Mesendoderm (in vitro differentiated cells): ENCODE data around the gene DCAF10.

Source experiments
- DNase-seq: peaks from one replicate; pipeline ENCODE4 v3.0.0; 2013
- H2AK5ac ChIP-seq: 2 replicates; pipeline ENCODE4 v1.6.1; 2013; ENCODE audit warnings: low read length, inconsistent platforms
- H2BK120ac ChIP-seq: 2 replicates; pipeline ENCODE4 v1.6.1; 2013; ENCODE audit warnings: low read depth, mild to moderate bottlenecking, low read length, moderate library complexity, mixed read lengths
- H2BK15ac ChIP-seq: replicated peaks from 2 replicates; pipeline ENCODE4 v1.6.1; 2013; ENCODE audit warnings: low read depth, mild to moderate bottlenecking, moderate library complexity
- H2BK5ac ChIP-seq: 2 replicates; pipeline ENCODE4 v1.6.1; 2013; ENCODE audit warnings: low read length, inconsistent platforms
- H3K18ac ChIP-seq: 2 replicates; pipeline ENCODE4 v1.6.1; 2013; ENCODE audit warnings: mild to moderate bottlenecking, low read length, mixed read lengths
- H3K23ac ChIP-seq: one replicate; pipeline ENCODE4 v1.6.1; 2013; ENCODE audit warnings: low read length
- H3K27ac ChIP-seq: 2 replicates; pipeline ENCODE4 v1.5.1; 2013; ENCODE audit warnings: low read depth, mild to moderate bottlenecking, inconsistent platforms, low read length, moderate library complexity
- H3K27me3 ChIP-seq: 2 replicates; pipeline ENCODE4 v1.6.1; 2013; ENCODE audit warnings: low read length, control low read depth, mild to moderate bottlenecking, inconsistent platforms; ENCODE audit not compliant: insufficient read depth, poor library complexity
- H3K36me3 ChIP-seq: 2 replicates; pipeline ENCODE4 v1.6.1; 2013; ENCODE audit warnings: low read length, inconsistent platforms; ENCODE audit not compliant: control insufficient read depth, insufficient read depth
- H3K4ac ChIP-seq: one replicate; pipeline ENCODE4 v1.6.1; 2013; ENCODE audit warnings: low read depth, mild to moderate bottlenecking, low read length, moderate library complexity
- H3K4me1 ChIP-seq: 2 replicates; pipeline ENCODE4 v1.6.1; 2013; ENCODE audit warnings: low read depth, low read length, inconsistent platforms; ENCODE audit not compliant: control insufficient read depth
- H3K4me2 ChIP-seq: 2 replicates; pipeline ENCODE4 v1.6.1; 2013; ENCODE audit warnings: low read length
- H3K4me3 ChIP-seq: 2 replicates; pipeline ENCODE4 v1.5.1; 2013; ENCODE audit warnings: mild to moderate bottlenecking, low read length
- H3K56ac ChIP-seq: one replicate; pipeline ENCODE4 v1.6.1; 2013; ENCODE audit warnings: low read length
- H3K79me1 ChIP-seq: 2 replicates; pipeline ENCODE4 v1.6.1; 2013; ENCODE audit warnings: low read length, inconsistent platforms
- H3K79me2 ChIP-seq: 2 replicates; pipeline ENCODE4 v1.6.1; 2013; ENCODE audit warnings: mild to moderate bottlenecking, low read length; ENCODE audit not compliant: control insufficient read depth, insufficient read depth
- H3K9ac ChIP-seq: 2 replicates; pipeline ENCODE4 v1.6.1; 2013; ENCODE audit warnings: low read length, inconsistent platforms
- H4K5ac ChIP-seq: one replicate; pipeline ENCODE4 v1.6.1; 2013; ENCODE audit warnings: low read length
- H4K8ac ChIP-seq: one replicate; pipeline ENCODE4 v1.6.1; 2013; ENCODE audit warnings: low read depth, mild to moderate bottlenecking, control low read depth, low read length, moderate library complexity
- WGBS: extraction: QIAGEN DNeasy Blood & Tissue Kit; methylation state at CpG from one replicate; pipeline ENCODE4 v1.1.7; 2013; ENCODE audit warnings: low lambda C conversion rate, missing lambda C conversion rate; ENCODE audit not compliant: insufficient coverage; ENCODE audit errors: extremely low coverage; 5-methylcytosine and 5-hydroxymethylcytosine counted together

Gene DCAF10

GRCh38 chr9:37796232-37796631 lies 4.4 kb upstream of the DCAF10 start:
- no peak for DNase-seq
- no peak overlapping the region for H3K23ac ChIP-seq
- H4K8ac ChIP-seq: no peak overlapping the region
- H3K79me1 ChIP-seq: no peaks in the 10 kb centered on the region
- H3K27ac ChIP-seq: no peak overlapping the region
- no peak overlapping the region for H3K56ac ChIP-seq
- no peaks in the 10 kb centered on the region for H3K36me3 ChIP-seq
- H2BK120ac ChIP-seq: no peak overlapping the region
- WGBS: no CpG with 5 or more reads among the region's 2 CpGs
- no peak overlapping the region for H2AK5ac ChIP-seq
- H3K4me3 ChIP-seq: no peak overlapping the region
- no peak overlapping the region for H3K4ac ChIP-seq
- no peak overlapping the region for H2BK5ac ChIP-seq
- no peak overlapping the region for H3K9ac ChIP-seq
- no peak overlapping the region for H3K4me2 ChIP-seq
- H4K5ac ChIP-seq: no peak overlapping the region
- no peaks in the 10 kb centered on the region for H3K4me1 ChIP-seq
- no peak overlapping the region for H3K18ac ChIP-seq
- H2BK15ac ChIP-seq: no peak overlapping the region
- no peaks in the 10 kb centered on the region for H3K79me2 ChIP-seq
- no peaks in the 10 kb centered on the region for H3K27me3 ChIP-seq

- Histone ChIP-seq H2AK5ac (no peak overlapping the region), H3K79me2 (peaks cover 8% of the 10 kb centered on the region), H4K5ac (no peak overlapping the region)
Observed at GRCh38 chr9:37798677-37799076, 1.9 kb upstream of the DCAF10 start.

GRCh38 chr9:37801287-37801850 lies 772 bp downstream of the DCAF10 start:
- Histone ChIP-seq H3K23ac (peak overlapping the region; percentile 70), H2BK15ac (no peak overlapping the region), H3K27ac (peak overlapping the region; percentile 77), H4K8ac (no peak overlapping the region), H2AK5ac (no peak overlapping the region), H3K56ac (peak overlapping the region; percentile 94), H3K4me1 (peaks cover 5% of the 10 kb centered on the region), H3K27me3 (no peaks in the 10 kb centered on the region), H4K5ac (no peak overlapping the region), H3K9ac (peak overlapping the region; percentile 74), H3K18ac (peak overlapping the region; percentile 22), H2BK120ac (no peak overlapping the region), H3K79me2 (peaks cover 8% of the 10 kb centered on the region), H3K79me1 (peaks cover 4% of the 10 kb centered on the region), H3K4me2 (peak overlapping the region; percentile 88), H3K4me3 (peak overlapping the region; percentile 59), H3K36me3 (no peaks in the 10 kb centered on the region), H2BK5ac (no peak overlapping the region), H3K4ac (peak overlapping the region; percentile 43)
- DNase-seq: peak; percentile 53
- WGBS: no CpG with 5 or more reads among the region's 45 CpGs

More at GRCh38 chr9:37798677-37799076, 1.9 kb upstream of the DCAF10 start:
- Histone ChIP-seq H3K9ac (no peak overlapping the region), H3K79me1 (peaks cover 4% of the 10 kb centered on the region), H3K4ac (no peak overlapping the region), H3K56ac (no peak overlapping the region), H2BK5ac (no peak overlapping the region), H3K23ac (no peak overlapping the region), H2BK15ac (no peak overlapping the region), H3K27ac (no peak overlapping the region), H4K8ac (no peak overlapping the region), H3K4me2 (no peak overlapping the region), H2BK120ac (no peak overlapping the region), H3K4me3 (no peak overlapping the region), H3K27me3 (no peaks in the 10 kb centered on the region), H3K36me3 (no peaks in the 10 kb centered on the region), H3K18ac (no peak overlapping the region), H3K4me1 (peaks cover 5% of the 10 kb centered on the region)
- WGBS: no CpG with 5 or more reads among the region's 1 CpG
- no peak for DNase-seq

GRCh38 chr9:37801959-37802711 lies 1.5 kb downstream of the DCAF10 start:
- H2AK5ac ChIP-seq: no peak overlapping the region
- H2BK5ac ChIP-seq: no peak overlapping the region
- H2BK120ac ChIP-seq: no peak overlapping the region
- peaks cover 5% of the 10 kb centered on the region for H3K4me1 ChIP-seq
- H3K79me2 ChIP-seq: peaks cover 8% of the 10 kb centered on the region
- H3K18ac ChIP-seq: no peak overlapping the region
- H3K36me3 ChIP-seq: no peaks in the 10 kb centered on the region
- H3K4me3 ChIP-seq: peak overlapping the region; percentile 59
- H3K4me2 ChIP-seq: peak overlapping the region; percentile 88
- no peak overlapping the region for H2BK15ac ChIP-seq
- no CpG with 5 or more reads among the region's 10 CpGs for WGBS
- H4K8ac ChIP-seq: no peak overlapping the region
- peak overlapping the region; percentile 94 for H3K56ac ChIP-seq
- H3K9ac ChIP-seq: peak overlapping the region; percentile 74
- no peak for DNase-seq
- H3K79me1 ChIP-seq: peaks cover 4% of the 10 kb centered on the region
- H3K27ac ChIP-seq: no peak overlapping the region
- H3K27me3 ChIP-seq: no peaks in the 10 kb centered on the region
- H3K23ac ChIP-seq: no peak overlapping the region
- no peak overlapping the region for H3K4ac ChIP-seq
- H4K5ac ChIP-seq: no peak overlapping the region

- Histone ChIP-seq H4K5ac (no peak overlapping the region), H3K4ac (no peak overlapping the region), H3K23ac (no peak overlapping the region), H3K36me3 (no peaks in the 10 kb centered on the region), H3K4me2 (no peak overlapping the region), H2AK5ac (no peak overlapping the region), H4K8ac (no peak overlapping the region), H3K4me1 (peaks cover 5% of the 10 kb centered on the region), H3K9ac (no peak overlapping the region), H2BK15ac (no peak overlapping the region), H2BK5ac (no peak overlapping the region), H3K79me2 (peaks cover 8% of the 10 kb centered on the region), H3K18ac (no peak overlapping the region), H3K79me1 (peaks cover 4% of the 10 kb centered on the region), H2BK120ac (no peak overlapping the region), H3K4me3 (no peak overlapping the region), H3K56ac (no peak overlapping the region), H3K27me3 (no peaks in the 10 kb centered on the region), H3K27ac (no peak overlapping the region)
- WGBS: no CpG with 5 or more reads among the region's 4 CpGs
- DNase-seq: peak; percentile 8
Observed at GRCh38 chr9:37806271-37806670, 5.7 kb downstream of the DCAF10 start.
